ENCODE measurements around the gene COPE.
"Not testable (repeated sequence)": the region's sequence is repeated elsewhere in the genome, so short reads cannot be mapped to it uniquely, and the experiment has no call there.

COPE gene

DNA sequence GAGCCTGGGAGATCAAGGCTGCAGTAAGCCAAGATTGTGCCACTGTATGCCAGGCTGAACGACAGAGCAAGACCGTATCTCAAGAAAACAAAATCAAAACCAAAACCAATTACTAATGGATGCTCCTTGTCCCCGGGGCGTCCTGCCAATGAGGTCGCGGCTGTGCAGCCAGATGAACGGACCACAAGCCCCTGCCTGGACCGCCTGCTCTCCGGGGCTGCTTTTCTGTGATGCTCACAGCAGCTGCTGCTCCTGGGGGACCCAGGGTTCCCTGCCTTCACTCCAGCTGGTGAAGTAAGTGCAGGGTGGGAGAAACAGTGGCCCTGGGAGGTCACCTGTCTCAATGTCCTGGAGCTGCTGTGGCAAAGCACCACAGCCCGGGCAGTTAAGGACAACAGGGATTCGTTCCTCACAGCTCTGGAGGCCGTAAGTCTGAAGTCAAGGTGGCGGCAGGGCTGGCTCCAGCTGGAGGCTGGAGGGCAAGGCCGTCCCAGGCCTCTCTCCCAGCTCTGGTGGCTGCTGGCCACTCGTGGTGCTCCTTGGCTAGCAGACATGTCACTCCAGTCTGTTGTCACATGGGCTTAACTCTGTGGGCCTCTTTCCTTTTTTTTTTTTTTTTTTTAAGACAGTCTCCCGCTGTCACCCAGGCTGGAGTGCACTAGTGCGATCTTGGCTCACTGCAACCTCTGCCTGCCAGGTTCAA lies 10.1 kb downstream of the COPE start:
- no peak for DNase-seq

DNA sequence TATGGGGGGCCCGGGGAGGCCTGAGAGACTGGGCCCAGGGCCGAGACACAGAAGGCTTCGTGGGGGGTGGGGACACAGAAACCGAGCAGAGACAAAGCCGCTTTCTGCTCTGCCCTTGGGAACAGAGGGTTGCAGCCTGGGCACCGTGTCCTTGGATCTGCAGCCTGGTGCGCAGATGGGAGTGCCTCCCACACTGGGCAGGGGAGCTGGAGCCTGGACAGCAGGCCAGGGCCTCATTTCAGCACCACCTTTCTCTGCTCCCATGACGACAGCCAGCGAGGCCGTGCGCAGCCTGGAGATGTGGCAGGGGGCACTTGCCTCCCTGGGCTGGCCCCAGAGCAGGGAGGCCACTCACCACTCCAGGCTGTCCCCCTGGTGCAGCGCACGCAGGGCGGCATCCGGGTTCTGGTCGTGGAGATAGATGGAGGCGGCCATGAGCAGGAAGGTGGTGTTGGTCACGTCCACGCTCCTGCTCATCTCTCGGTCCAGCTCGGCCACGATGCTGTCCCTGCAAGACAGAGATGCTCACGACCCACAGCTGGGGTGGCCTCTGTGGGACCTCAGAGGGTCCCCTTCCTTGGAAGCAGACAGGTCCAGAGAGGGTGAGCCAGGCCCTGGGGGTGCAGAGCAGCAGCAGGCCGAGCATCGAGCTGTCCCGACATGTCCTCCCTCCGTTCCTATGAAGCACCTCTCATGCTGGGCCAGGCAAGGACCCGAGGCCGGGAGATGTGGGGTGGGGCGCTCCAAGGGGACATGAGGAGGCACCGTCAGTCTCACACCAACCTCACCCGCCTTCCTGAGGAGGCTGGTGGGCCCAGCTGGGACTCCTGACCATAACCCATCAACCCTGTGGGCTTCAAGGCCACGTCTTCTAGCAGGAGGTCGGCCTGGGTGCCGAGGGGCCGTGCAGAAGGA lies 12.3 kb downstream of the COPE start:
- no peak for DNase-seq

DNA sequence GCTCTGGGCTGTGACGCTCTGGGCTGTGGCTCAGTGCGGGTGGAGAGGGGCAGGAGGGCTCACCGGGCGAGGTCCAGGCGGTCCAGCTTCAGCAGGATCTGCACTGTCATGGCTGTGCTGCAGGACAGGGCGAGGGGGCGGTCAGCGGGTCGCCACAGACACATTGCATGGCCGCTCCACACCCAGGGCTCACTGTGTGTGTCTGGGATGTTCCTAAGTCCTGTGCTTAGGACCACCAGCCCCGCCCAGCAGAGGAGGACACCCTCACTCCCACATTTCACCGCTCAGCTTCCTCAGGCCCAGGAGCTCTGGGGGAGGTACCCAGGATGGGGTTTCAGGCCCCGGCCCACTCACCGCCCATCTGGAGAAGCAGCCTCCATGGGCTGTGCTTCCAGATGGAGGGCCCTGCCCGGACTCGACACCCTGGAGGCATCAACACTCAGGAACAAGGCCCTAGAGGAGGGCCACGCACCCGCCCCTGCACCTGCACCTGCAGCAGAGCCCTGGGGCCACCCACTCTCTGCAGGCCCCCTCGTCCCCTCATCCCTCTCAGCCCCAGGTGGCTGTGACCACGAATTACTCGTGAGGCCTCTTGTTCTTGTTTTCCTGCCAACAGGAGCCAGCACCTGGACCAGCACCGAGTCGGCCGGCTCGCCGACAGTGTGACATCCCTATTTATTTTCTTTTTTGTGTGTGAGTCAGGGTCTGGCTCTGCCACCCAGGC lies 13.5 kb downstream of the COPE start:
- DNase-seq: no peak

DNA sequence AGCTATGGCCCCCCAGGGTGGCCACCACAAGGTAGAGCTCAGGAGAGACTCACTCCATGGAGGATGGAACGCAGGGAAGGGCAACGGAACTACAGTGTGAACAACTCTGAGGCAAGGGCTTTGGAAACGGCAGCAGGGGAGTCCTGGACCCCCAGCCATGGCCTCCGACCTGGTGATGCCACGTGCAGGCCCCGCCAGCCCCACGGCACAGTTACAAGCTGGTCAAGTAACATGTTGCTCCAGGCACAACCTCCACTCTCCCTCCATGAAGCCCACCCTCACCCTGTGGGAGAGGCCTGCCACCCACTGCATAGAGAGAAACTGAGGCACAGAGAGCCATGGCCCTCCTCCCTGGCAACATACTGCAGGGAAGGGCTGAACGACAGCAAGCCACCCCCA lies 14.1 kb downstream of the COPE start:
- DNase-seq: no peak

DNA sequence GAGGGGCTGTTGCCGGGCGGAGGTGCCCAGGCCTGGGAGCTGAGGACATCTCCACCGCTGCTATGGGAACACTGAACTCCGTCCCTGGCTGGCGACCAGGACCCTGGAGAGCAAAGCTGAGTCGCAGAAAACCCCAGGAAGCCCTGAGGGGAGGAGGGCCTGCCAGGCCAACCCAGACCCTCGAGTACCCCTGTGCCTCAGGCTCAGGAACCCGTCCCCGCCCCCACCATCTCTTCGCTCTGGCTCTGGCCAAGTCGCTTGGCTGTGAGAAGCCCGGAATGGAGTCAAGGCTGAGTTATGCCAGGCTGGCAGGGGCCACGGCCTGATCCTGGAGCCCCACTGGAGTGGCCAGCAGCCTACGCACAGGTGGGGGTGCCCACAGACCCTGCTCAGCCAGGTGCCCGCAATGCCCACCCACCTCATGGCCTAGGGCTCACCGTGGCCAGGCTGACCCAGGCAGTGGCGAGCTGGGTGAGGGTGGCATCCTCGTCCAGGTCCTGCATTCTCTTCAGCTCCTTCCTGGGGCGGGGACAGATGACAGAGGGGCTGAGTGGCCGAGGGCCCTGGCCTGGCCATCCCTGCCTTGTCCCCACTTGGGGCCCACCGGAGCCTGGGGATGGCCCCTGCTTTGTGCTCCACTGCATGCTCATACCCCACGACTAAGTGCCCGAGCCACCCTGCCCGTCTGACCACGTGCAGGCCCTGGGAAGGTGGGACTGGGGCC lies 14.7 kb downstream of the COPE start:
- DNase-seq: no peak

DNA sequence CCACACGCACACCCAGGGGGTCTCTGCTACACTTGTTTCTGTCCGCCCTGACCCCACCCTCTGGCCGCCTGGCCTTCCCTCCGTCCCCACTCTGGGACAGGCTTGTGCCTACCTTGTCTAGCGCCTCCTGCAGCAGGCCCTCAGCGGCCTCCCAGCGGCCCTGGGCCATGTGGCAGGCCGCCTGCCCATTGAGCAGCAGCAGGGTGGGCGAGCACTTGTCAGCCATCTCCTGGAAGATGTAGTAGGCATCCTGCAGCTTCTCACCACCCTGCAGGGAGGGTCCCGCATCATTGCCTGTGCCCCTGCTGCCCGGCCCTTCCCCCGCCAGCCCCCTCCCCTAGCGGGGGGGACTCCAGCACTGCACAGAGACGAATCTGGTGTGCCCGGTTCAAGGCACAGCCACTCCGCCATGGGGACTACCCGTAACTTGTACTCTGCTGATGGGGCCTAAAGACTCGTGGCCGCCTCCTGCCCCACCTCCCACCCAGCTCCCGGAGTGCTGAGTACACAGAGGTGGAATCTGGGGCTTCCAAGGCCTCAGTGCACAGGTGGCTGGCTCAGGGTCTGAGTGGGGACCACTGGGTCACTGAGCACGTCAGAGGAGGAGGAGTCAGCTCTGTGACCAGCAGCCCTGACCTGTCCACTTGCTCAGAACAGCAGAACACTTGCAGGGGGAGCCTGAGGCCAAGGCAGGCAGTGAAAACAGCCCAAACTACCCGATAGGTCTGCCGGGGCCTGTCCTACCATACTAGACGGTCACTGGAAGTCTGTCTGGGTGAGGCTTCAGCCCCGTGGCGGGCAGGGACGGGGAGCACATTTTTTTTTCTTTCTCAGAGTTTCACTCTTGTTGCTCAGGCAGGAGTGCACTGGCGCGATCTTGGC lies 15.8 kb downstream of the COPE start:
- no peak for DNase-seq

DNA sequence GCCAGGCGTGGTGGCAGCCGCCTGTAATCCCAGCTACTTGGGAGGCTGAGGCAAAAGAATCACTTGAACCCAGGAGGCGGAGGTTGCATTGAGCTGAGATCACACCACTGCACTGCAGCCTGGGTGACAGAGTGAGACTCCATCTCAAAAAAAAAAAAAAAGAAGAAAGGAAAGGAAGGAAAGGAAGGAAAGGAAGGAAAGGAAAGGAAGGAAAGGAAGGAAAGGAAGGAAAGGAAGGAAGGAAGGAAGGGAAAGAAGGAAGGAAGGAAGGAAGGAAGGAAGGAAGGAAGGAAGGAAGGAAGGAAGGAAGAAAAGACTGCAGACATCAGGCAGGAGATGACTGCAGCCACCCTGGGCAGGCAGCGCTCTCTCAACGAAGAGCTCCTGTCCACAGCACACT lies 16.7 kb downstream of the COPE start:
- not testable (repeated sequence) for DNase-seq

DNA sequence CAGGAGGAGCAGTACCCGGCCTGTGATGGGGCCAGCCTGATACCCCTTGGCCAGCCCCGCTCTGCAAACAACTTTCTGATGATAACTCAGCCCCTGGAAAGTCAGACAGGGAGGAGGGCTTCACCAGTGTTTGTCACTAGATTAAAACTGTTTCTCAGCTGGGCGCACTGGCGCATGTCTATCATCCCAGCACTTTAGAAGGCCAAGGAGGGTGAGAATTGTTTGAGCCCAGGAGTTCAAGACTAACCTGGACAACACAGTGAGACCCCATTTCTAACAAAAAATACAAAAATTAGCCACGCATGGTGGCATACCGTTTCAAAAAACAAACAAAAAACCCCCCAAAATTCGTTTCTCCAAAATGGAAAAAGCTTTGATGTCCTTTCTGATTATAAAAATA lies 17.7 kb downstream of the COPE start:
- no peak for DNase-seq

DNA sequence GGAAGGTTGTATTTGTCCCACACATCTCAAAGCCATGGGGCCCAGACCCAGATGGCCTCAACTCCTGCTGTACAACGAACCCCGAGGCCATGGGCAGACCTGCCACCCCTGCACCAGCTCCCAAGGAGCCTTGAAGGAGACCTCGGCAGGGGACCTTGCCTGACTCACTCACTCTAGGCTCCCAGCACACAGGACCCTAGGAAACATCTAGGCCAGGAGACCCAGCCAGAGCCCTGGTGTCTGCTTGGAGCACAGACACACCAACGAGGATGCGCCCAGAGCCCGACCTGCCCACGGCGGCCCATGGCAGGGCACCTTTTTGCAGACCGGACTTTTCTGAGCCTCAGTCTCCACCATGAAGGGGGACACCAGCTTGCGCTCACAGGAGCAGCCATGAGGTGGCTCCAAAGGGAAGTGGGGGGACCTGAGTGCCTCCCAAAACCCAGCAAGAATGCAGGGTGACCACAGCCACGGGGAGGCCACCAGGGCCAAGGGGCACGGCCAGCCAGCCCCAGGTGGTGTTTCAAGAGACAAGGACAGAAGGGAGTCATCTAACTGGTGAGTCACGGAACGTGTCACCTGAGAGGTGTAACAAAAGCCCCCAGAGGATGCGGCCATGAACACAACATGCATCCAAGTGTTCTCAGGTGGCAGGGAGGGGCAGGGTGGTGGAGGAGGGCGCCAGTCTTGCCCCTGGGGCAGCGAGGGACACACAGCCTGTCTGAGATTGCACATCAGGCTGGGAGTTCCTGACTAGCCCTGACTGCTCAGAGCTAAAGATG lies 18.3 kb downstream of the COPE start:
- no peak for DNase-seq

DNA sequence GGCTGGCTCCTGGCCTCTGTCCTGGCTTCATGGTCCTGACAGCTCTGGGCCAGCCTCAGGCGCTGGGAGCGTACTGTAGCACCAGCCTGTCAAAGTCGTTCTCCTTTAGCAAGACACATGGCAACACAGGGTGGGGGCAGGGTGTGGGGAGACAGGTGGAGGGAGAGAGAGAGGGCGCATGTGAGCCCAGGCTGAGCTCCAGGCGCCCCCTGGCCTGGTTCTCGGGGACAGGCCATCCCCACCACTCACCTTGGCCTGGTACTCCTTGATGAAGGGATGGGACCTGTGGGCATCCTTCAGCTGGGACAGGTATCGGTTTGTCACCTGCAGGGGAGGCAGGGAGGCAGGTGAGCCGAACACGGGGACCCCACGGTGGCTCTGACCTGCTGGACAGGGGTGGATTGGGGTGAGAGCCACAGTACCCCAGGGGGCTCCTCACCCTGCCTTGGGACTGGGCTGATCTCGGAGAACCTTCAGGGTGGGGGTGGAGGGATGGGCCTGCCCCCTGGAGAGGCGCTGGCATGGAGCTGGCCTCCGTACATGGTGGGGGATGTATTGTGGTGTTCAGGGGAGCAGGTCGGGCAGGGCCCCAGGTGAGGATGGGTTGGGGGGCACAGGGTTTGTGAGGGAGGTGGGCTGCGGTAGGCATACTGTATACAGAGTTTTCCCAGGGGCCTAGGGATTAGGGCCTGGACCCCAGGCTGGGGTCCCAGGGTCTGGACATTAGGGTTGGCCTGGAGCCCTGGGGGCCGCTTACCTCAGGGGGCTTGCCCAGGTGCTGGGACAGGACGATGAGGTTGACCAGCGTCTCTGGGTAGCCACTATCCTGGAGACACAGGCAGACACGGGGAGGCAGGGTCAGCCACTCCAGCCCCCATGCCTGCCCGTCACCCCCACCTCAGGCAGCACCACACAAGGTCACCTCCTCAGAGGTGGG lies 19.3 kb downstream of the COPE start:
- no peak for DNase-seq

DNA sequence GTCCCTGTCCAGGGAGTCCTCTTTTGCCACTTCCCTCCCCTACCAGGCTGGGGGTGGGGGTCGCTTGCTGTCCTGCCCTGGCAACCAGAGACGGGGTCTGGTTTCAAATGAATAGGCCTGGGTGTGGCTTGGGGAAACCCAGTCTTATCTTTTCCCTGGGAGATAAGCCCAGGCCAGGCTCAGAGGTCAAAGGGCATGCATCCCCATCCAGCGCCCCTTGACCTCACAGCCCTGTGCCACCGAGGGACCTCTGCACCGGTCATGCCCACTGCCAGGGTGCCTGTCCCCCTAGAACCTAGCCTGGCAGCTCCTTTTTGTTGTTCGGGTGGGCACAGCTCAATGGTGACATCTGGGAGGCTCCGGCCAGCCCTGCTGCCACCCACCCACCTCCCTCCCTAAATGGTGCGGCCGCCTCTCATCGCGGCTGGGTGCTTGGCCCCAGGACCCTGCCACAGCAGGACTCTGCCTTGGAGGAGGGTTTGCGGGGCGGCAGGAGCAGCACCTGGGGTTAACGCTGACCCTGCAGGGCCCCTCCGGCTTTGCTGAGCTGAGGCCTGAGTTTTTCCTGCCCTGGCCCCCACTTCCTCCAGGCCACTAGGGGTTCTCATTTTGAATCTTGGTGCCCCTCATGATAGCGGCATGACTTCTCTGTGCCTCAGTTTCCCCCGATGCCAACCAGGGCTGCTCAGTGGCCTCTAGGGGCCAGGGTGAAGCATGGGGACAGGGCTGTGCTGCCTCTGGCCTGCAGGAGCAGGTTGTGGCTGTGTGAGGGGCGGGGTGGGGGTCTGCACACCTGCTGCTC lies 20.4 kb downstream of the COPE start:
- no peak for DNase-seq

DNA sequence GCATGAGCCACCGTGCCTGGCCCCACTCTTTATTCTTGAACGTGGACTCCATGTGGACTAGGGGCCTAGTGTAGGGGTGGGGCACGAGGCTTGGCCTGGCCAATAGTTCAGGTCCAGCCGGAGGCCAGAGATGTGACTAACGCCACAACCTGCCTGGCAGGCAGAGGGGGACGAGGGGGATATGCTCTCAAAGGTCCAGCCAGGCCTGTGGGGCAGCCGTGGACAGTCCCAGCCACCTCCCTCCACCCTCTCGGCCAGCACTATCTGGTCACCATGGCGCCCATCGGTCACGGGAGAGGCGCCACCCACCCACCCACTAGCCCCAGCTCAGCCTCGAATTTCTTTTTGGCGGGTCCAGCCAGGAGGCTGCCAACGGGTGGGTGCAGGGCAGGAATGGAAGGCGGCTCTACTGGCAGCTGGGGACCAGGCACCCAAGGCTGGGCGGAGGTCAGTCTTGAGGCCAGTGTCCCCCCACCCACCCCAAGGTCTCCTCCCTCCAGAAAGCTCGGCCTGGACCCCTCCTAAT lies 21.0 kb downstream of the COPE start:
- no peak for DNase-seq

DNA sequence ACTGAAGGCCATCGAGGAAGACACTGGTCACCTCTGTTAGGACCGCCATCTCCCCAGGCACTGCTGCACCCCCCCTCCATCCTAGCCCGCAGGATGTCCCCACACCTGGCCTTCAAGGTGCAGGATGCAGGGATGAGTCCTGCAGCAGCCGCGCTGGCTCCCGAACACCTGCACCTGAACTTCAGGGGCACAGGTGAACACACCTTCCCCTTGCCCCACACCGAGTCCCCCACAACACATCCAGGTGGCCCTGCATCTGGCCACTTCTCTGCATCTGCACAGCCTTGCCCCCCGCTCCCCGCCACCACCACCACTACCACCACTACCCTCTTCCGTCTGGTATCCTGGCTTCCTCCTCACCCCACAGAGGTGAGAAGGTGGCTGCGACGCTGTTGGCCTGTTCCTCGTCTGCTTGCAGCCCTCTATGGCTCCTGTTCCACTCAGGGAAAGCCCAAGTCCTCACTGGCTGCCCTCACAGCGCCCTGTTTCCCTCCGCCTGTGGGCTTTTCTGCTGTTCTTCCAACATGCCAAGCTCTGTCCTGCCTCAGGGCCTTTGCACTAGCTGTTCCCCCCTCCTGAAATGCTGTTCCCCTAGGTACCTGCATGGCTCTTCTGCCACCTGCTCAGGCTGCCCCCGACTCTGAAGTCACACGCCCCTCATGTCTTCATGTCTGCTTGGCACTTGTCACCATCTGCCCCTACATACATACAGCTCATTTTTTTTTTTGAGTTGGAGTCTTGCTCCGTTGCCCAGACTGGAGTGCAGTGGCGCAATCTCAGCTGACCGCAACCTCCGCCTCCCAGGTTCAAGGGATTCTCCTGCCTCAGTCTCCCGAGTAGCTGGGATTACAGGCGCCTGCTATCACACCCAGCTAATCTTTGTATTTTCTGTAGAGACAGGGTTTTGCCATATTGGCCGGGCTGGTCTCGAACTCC lies 21.8 kb downstream of the COPE start:
- no peak for DNase-seq

DNA sequence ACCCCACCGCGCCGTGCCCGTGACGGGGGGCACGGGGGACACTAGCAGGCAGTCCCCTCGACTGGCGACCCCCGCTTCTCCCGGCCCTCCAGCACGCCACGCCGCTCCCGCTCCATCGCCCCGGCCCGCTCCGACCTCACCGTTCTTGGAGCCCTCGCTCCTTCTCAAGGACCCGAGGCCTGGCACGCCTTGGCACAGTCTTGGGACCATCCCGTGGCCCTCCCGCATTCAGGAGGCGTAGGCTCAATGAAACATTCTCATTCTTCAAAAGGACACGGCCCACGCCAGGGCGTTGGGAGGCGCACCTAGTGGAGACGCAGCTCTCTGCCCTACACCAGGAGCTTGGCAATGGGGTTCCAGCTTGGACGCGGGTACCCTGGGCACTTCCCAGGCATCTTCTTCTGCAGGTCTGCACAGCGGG lies 22.8 kb downstream of the COPE start:
- DNase-seq: no peak

DNA sequence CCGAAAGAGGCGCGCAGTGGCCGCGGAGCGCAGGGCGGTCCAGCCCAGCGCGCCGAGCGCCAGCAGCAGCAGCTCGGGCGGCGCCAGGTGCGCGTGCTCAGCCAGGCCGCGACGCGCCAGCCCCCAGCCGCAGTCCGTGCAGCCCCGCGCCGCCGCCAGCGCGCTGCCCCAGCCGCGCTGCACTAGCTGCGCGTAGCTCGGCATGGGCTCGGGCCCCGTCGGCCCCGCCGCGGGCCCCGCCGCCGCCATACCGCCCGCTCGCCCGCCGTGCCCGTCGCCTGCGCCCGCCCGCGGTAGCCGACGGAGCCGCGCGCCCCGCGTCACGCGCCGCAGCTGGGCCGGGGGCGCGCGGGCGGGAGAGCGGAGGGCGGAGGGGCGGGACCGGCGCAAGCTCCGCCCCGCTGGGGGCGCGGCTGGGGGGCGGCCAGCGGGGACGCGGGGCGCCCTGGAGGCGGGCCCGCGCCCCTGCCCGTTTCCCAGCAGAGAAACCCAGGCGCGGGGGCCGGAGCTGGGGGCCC lies 23.3 kb downstream of the COPE start, which contains the start of gene CERS1:
CERS1 (minus strand) TSS at position 335 of the 518 bp plus-strand sequence; CDS start at position 249, 86 bp downstream.
- DNase-seq: no peak

DNA sequence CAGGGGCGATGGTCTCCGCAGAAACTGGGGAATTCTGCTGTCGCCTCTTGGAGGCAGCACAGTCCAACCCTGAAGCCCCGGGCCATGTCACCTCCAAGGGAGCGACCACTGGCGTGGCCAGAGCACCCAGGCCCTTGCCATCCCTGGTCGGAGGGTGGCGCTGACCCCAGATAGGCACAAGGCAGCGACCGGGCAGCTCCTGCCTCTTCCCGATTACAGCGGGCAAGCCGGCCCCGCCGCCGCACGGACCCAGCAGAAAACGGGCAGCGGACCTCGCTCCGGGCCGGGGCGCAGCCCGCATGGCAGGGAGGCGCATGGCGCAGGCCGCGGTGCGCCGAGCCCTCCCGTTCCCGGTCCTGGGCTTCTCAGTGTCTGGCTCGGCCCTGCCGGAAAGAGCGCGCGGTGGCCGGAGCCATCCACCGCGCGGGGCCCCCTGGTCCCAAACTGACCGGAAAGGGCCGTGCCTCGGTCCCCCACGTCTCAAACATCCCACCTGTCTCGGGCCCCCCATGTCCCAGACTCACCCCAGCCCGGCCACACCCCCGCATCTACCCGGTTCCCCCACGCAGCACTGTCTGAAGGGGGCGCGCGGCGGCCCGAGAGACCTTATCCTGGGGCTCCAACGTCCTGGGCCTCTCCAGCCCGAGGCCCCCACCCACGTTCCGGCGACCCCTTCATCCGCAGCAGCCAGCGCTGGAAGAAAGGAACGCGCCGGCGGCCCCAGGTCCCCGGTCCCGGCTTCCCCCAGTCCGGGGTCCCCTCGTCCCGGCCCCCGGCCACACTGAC lies 24.0 kb downstream of the COPE start:
- DNase-seq: no peak

Measured in activated T-cell treated with anti-CD3 and anti-CD28 coated beads for 4 hours (primary cell).